Testis (tissue), 3 donors: Measurements from ENCODE around the gene TTC27. TPM values are rescaled to one million over a fixed set of nuclear protein-coding genes. Genes with fewer than 3 reads are reported as not detected.

Source experiments
- DNase-seq: peaks from one replicate; pipeline ENCODE4 v3.0.0-alpha.2; 2019
- H3K27ac ChIP-seq, 2 donors: fragments of 200-600 bp; sonication (generic); one replicate each; pipeline ENCODE4 v1.5.1; 2019
- H3K27me3 ChIP-seq: fragments of 200-600 bp; sonication (generic); one replicate; pipeline ENCODE4 v1.5.1; 2019
- H3K36me3 ChIP-seq: fragments of 200-600 bp; sonication (generic); one replicate; pipeline ENCODE4 v1.5.1; 2017; ENCODE audit warnings: low read depth; ENCODE audit errors: missing control alignments
- H3K4me1 ChIP-seq: fragments of 200-600 bp; sonication (generic); one replicate; pipeline ENCODE4 v1.5.1; 2019
- H3K4me3 ChIP-seq, 2 donors: fragments of 200-600 bp; sonication (generic); one replicate each; pipeline ENCODE4 v1.5.1; 2017 to 2019
- H3K9me3 ChIP-seq: fragments of 200-600 bp; sonication (generic); one replicate; pipeline ENCODE4 v1.5.1; 2017
- POLR2A ChIP-seq: fragments of 450-650 bp; IDR thresholded peaks from one replicate; pipeline ENCODE4 v1.6.1; 2017; ENCODE audit warnings: antibody characterized with exemption, mild to moderate bottlenecking, moderate library complexity
- WGBS, 2 donors: methylation state at CpG; one replicate each; pipeline ENCODE4 v1.1.5; 2018; 5-methylcytosine and 5-hydroxymethylcytosine counted together
- intact Hi-C: fragments of 100-400 bp; cut with DNase I; formaldehyde crosslinking; loops from one replicate; pipeline ENCODE4 v1.15.1; 2023; ENCODE audit warnings: low total_unique reads
- polyA plus RNA-seq: library from polyadenylated mRNA; stranded (reverse); fragments of 350-450 nt; fragmentation: Illumina TruSeq; extraction: RNeasy Lipid Tissue Mini Kit (QIAGEN cat#74804); gene quantifications from one replicate; pipeline ENCODE4 v1.2.3, GENCODE V29; 2014; ENCODE audit warnings: low read depth, low replicate concordance; ENCODE audit not compliant: insufficient read depth
- total RNA-seq, 2 donors: library from RNA; depleted of rRNA; stranded (reverse); fragments of >200 nt; gene quantifications; one replicate each; pipeline ENCODE4 v1.2.3, GENCODE V29; 2016
- TF ChIP-seq, protein P1 (sequence below), 3 experiments: fragments of 450-650 bp in 2 of 3; fragments of 200-600 bp in 1 of 3; sonication (generic) in 1 of 3; IDR thresholded peaks; one replicate each; pipeline ENCODE4 v1.5.1; 2016 to 2019; ENCODE audit warnings: antibody characterized with exemption in 3 of 3, mild to moderate bottlenecking in 2 of 3, moderate library complexity in 1 of 3

TTC27 gene
- total and polyA plus RNA-seq, 3 donors from 2014 or later = 21.6 to 32.9 (median 26.7) TPM

DNA sequence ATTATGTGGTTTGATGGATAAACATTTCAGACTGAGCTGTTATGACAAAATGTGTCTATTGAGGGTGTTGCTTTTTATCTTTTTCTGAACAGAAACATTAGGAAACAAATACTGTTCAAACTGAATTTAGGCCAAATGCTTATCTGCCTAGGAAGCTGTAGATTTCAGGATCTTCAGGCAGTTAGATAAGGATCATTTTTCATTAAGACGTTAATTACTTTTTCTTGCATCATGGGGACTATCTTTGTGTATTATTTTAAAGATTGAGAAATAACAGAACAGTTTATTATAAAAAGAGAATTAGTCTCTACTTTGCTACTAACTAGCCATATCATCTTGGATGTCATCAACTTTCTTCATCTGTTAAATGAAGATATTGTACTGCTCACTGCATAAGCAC is 107.5 kb downstream of the TTC27 start:
- Histone ChIP-seq H3K4me1 (no peaks in the 10 kb centered on the region), H3K27me3 (no peaks in the 10 kb centered on the region), H3K4me3 (no peak overlapping the region), H3K9me3 (no peaks in the 10 kb centered on the region), H3K27ac (no peak overlapping the region), H3K36me3 (no peaks in the 10 kb centered on the region)
- TF ChIP-seq, protein P1, sequence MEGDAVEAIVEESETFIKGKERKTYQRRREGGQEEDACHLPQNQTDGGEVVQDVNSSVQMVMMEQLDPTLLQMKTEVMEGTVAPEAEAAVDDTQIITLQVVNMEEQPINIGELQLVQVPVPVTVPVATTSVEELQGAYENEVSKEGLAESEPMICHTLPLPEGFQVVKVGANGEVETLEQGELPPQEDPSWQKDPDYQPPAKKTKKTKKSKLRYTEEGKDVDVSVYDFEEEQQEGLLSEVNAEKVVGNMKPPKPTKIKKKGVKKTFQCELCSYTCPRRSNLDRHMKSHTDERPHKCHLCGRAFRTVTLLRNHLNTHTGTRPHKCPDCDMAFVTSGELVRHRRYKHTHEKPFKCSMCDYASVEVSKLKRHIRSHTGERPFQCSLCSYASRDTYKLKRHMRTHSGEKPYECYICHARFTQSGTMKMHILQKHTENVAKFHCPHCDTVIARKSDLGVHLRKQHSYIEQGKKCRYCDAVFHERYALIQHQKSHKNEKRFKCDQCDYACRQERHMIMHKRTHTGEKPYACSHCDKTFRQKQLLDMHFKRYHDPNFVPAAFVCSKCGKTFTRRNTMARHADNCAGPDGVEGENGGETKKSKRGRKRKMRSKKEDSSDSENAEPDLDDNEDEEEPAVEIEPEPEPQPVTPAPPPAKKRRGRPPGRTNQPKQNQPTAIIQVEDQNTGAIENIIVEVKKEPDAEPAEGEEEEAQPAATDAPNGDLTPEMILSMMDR (IDR thresholded peaks at IDR 0.05) = no peak
- TF ChIP-seq POLR2A = no peak
- intact Hi-C loops = no loop called here
- WGBS, 2 donors = 60 to 83% methylated on average over 1 of the region's 1 CpG
- no peak for DNase-seq

DNA sequence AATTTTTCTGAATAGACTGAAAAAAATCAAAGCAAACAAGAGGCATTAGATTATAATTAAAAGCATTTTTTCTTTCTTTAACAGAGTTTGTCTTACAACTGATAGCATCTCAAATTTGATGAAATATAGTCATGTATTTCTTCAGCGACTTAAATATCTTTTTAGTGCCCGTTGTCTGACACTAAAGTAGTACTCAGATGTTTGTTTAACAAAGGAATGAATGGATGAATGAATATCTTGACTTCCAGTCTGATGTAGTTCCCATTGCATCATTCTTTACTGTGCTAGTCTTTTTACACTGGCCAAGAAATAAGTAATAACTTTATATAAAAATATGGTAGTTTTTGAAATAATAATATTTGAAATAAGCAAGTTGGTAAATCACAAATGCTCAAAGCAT is 111.1 kb downstream of the TTC27 start:
- Histone ChIP-seq H3K9me3 (no peaks in the 10 kb centered on the region), H3K4me3 (no peak overlapping the region), H3K27me3 (no peaks in the 10 kb centered on the region), H3K36me3 (no peaks in the 10 kb centered on the region), H3K27ac (no peak overlapping the region), H3K4me1 (no peaks in the 10 kb centered on the region)
- no peak for DNase-seq
- intact Hi-C loops = no loop called here
- WGBS, 2 donors = 70 to 76% methylated on average over 2 of the region's 2 CpGs
- TF ChIP-seq, protein P1 (IDR thresholded peaks at IDR 0.05) = no peak
- no peak for TF ChIP-seq POLR2A

DNA sequence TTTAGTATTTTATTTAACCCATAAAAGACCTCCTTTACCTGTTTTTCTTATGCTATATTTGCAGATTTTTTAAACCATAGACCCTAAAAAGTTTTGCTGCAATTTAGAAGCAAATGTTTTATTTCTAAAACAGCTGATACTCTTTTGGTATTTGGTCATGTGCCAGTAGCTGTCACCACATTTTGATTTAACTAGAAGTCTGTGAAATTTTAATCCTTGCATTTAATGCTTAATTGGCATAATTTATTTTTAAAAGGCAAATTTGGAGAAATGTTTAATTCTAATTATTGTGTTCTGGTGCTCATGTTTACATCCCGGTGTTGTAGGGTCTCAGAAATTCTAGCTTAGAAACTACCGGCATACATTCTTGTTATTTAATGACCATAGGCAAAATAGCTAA is 111.8 kb downstream of the TTC27 start:
- intact Hi-C loops = no loop called here
- Histone ChIP-seq H3K27ac (no peak overlapping the region), H3K4me1 (no peaks in the 10 kb centered on the region), H3K4me3 (no peak overlapping the region), H3K36me3 (no peaks in the 10 kb centered on the region), H3K9me3 (no peaks in the 10 kb centered on the region), H3K27me3 (no peaks in the 10 kb centered on the region)
- DNase-seq = no peak
- WGBS, 2 donors = 85 to 86% methylated on average over 2 of the region's 2 CpGs
- TF ChIP-seq POLR2A = no peak
- TF ChIP-seq, protein P1 (IDR thresholded peaks at IDR 0.05) = no peak

DNA sequence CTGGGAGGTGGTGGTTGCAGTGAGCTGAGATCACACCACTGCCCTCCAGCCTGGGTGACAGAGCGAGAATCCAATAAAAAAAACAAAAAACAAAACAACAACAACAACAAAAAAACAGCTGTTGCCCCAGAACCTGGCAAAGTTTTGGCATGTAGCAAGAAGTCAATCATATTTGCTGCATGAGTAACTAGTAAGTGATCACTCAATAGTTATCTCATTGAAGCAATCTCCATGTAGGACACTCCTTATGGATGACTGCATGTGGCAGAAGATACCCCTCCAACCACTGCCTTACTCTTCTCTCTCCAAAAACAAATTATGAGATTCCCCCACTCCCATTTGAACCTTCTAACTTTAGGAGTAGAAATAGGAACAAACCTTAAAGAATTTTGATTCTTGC is 113.7 kb downstream of the TTC27 start:
- Histone ChIP-seq H3K27me3 (no peaks in the 10 kb centered on the region), H3K9me3 (no peaks in the 10 kb centered on the region), H3K36me3 (no peaks in the 10 kb centered on the region), H3K27ac (no peak overlapping the region), H3K4me1 (no peaks in the 10 kb centered on the region), H3K4me3 (no peak overlapping the region)
- TF ChIP-seq, protein P1 (IDR thresholded peaks at IDR 0.05) = no peak
- no peak for TF ChIP-seq POLR2A
- intact Hi-C loops = no loop called here
- 93 to 100% methylated on average over 1 of the region's 1 CpG for WGBS, 2 donors
- DNase-seq = no peak

DNA sequence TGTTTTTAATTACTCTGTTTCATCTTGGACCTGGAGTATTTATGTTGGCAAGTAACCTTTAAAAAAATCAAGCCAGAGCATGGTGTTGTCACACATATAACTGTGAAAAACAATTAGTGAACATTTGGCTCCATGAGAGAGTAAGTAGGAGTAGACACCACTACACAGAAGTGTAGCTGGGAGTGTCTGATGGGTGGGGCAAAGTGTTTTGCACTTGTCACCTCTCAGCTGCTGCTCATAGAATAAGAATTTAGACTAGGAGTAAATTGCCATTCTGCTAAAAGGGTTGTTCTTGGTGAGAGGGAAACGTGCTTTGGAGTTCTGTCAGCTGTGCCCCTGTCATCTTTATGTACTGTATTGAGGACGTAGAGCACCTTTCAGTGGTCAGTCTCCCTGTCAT is 114.5 kb downstream of the TTC27 start:
- Histone ChIP-seq H3K4me3 (no peak overlapping the region), H3K4me1 (no peaks in the 10 kb centered on the region), H3K27ac (no peak overlapping the region), H3K27me3 (no peaks in the 10 kb centered on the region), H3K9me3 (no peaks in the 10 kb centered on the region), H3K36me3 (no peaks in the 10 kb centered on the region)
- 77 to 91% methylated on average over 2 of the region's 2 CpGs for WGBS, 2 donors
- no peak for DNase-seq
- no peak for TF ChIP-seq POLR2A
- TF ChIP-seq, protein P1 (IDR thresholded peaks at IDR 0.05) = no peak
- intact Hi-C loops = no loop called here
